Non-pigmented ciliary epithelial cell (primary cell): ENCODE data around the gene UCK1.

Experiments
- DNase-seq: peaks from one replicate; pipeline ENCODE4 v3.0.0-alpha.2; 2010; ENCODE audit warnings: low read depth

UCK1 gene

GRCh38 chr9:131496844-131497405 is 34.1 kb downstream of the UCK1 start:
- DNase-seq = no peak

- no peak for DNase-seq
Measured at GRCh38 chr9:131495785-131496184, 35.3 kb downstream of the UCK1 start.

- no peak for DNase-seq
Measured at GRCh38 chr9:131494296-131494870, 36.7 kb downstream of the UCK1 start.

GRCh38 chr9:131492070-131492469 is 39.0 kb downstream of the UCK1 start:
- DNase-seq = no peak

- no peak for DNase-seq
Measured at GRCh38 chr9:131491001-131491710, 39.9 kb downstream of the UCK1 start.

GRCh38 chr9:131490514-131490913 is 40.5 kb downstream of the UCK1 start:
- no peak for DNase-seq

GRCh38 chr9:131487621-131488031 is 43.4 kb downstream of the UCK1 start:
- DNase-seq = no peak

- DNase-seq = no peak
Measured at GRCh38 chr9:131487001-131487400, 44.1 kb downstream of the UCK1 start.

GRCh38 chr9:131485728-131486422 is 45.2 kb downstream of the UCK1 start:
- DNase-seq = no peak

GRCh38 chr9:131485206-131485605 is 45.9 kb downstream of the UCK1 start:
- no peak for DNase-seq

- DNase-seq = no peak
Measured at GRCh38 chr9:131484560-131485185, 46.4 kb downstream of the UCK1 start.

- no peak for DNase-seq
Measured at GRCh38 chr9:131484051-131484445, 47.0 kb downstream of the UCK1 start.

- no peak for DNase-seq
Measured at GRCh38 chr9:131483319-131484050, 47.6 kb downstream of the UCK1 start.

- DNase-seq = no peak
Measured at GRCh38 chr9:131482343-131483006, 48.6 kb downstream of the UCK1 start.

GRCh38 chr9:131481441-131482342 is 49.4 kb downstream of the UCK1 start:
- DNase-seq = no peak

GRCh38 chr9:131480258-131480657 is 50.8 kb downstream of the UCK1 start:
- no peak for DNase-seq

- DNase-seq = no peak
Measured at GRCh38 chr9:131478911-131479310, 52.2 kb downstream of the UCK1 start.

- DNase-seq = no peak
Measured at GRCh38 chr9:131478421-131478868, 52.6 kb downstream of the UCK1 start.

GRCh38 chr9:131477816-131478419 is 53.1 kb downstream of the UCK1 start:
- no peak for DNase-seq

- no peak for DNase-seq
Measured at GRCh38 chr9:131477367-131477766, 53.7 kb downstream of the UCK1 start.
